ENCODE measurements around the gene ST3GAL4.
"Not testable (repeated sequence)": the region's sequence is repeated elsewhere in the genome, so short reads cannot be mapped to it uniquely, and the experiment has no call there.

Gene ST3GAL4

DNA sequence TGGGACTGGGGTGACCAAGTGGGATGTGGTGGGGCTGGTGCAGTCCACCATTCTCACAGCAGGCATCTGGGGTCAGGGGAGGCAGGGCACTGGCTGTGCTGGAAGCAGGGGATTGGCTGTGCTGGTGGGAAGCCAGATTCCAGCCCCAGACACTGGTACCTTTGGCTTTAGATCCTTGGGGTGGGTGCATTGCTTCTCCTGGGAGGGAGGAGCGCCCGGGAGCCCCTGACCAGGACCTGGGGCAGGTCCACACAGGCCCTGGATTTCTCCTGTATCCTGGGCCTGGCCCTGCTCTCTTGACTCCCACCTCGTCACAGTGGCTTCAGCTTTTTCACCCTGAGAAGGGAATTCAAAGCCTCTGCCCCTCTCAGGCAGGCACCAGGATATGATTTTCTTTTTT is 38.5 kb downstream of the ST3GAL4 start:
- no peaks in the 10 kb centered on the region for H3K36me3 Mint-ChIP-seq
- ATAC-seq = no peak
- H3K9me3 Mint-ChIP-seq = no peaks in the 10 kb centered on the region
- H3K4me3 Mint-ChIP-seq = no peak overlapping the region
- no peak overlapping the region for H3K27ac Mint-ChIP-seq
- peaks cover 19% of the 10 kb centered on the region for H3K4me1 Mint-ChIP-seq
- H3K27me3 Mint-ChIP-seq = peaks cover 14% of the 10 kb centered on the region

DNA sequence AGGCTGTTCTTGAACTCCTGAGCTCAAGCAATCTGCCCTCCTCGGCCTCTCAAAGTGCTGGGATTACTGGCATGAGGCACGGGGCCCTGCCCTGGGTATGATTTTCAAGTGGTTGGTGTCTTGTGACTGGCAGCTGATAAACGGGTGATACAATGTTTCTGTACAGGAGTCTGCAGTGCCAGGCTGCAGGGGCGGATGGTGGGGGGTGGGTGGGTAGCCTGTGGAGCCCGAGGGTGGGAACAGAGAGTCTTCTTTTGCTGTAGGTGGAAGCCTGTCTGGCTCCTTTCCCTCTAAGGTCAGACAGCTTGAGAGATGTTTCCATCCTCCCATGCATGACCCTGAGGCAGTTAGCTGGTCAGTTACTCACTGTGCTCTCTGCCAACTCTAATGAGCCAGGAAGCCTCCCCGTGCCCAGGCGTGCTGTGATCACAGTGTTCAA is 39.2 kb downstream of the ST3GAL4 start:
- H3K27ac Mint-ChIP-seq, H3K4me3 Mint-ChIP-seq, ATAC-seq, H3K9me3 Mint-ChIP-seq, H3K36me3 Mint-ChIP-seq: not testable (repeated sequence)
- peaks cover 19% of the 10 kb centered on the region for H3K4me1 Mint-ChIP-seq
- H3K27me3 Mint-ChIP-seq = peaks cover 14% of the 10 kb centered on the region

DNA sequence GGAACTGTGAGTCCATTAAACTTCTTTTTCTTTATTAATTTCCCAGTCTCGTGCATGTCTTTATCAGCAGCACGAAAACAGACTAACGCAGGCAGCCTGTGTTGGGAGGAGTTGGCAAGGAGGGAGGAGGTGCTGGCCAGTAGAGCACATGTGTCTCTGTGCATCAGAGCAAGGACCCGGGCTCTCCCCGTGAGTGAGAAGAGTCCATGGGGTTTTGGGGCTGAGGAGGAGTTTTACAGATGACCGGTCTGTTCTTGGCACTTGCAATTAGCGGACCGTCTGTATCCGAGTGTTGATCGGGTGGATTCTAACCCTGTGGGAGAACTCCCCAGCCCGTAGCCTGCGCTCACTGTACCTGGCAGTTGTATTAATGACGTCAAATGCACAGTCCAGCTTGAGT is 40.3 kb downstream of the ST3GAL4 start:
- not testable (repeated sequence) for H3K27ac Mint-ChIP-seq, H3K9me3 Mint-ChIP-seq, ATAC-seq, H3K4me3 Mint-ChIP-seq, H3K36me3 Mint-ChIP-seq
- H3K27me3 Mint-ChIP-seq = peaks cover 21% of the 10 kb centered on the region
- peaks cover 19% of the 10 kb centered on the region for H3K4me1 Mint-ChIP-seq

DNA sequence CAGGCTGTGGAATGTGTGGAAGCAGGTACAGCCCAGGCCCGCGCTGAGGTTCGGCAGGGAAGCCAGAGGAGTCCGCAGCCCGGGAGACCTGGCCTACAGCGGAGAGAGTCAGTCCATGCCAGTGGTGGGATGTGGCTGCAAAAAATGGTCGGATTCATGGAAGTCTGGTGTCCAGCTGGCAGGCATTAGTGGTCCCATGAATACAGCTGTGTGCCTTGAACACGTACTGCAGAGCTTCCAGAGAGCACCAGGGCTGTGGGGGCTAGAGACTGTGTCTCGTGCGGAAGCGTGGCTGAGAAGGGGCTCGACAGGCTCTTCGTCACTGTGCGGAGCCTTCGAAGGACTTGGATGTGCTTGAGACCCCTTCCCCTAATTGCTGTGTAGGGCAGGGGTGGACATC is 40.8 kb downstream of the ST3GAL4 start:
- ATAC-seq, H3K9me3 Mint-ChIP-seq, H3K4me3 Mint-ChIP-seq, H3K27ac Mint-ChIP-seq, H3K36me3 Mint-ChIP-seq: not testable (repeated sequence)
- Mint-ChIP-seq H3K4me1 (peaks cover 19% of the 10 kb centered on the region), H3K27me3 (peaks cover 26% of the 10 kb centered on the region)

DNA sequence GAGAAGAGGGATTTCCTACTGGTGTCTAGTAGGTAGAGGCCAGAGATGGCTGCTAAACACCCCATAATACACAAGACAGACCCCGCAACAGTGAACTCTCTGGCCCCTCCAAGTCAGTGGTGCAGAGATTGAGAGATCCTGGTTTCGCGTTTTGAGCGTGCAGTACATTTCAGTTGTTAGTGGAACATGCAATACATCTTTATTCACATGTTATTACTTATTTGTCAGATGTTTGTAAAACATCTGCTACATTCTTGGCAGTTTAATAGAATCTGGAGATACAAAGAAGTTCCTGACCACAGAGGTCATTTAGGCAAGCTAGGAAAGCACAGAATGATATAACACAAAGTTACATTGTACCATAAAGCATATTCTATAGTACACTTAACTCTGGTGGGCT is 41.5 kb downstream of the ST3GAL4 start:
- Mint-ChIP-seq H3K27ac (no peak overlapping the region), H3K9me3 (peaks cover 4% of the 10 kb centered on the region)
- no peak for ATAC-seq

DNA sequence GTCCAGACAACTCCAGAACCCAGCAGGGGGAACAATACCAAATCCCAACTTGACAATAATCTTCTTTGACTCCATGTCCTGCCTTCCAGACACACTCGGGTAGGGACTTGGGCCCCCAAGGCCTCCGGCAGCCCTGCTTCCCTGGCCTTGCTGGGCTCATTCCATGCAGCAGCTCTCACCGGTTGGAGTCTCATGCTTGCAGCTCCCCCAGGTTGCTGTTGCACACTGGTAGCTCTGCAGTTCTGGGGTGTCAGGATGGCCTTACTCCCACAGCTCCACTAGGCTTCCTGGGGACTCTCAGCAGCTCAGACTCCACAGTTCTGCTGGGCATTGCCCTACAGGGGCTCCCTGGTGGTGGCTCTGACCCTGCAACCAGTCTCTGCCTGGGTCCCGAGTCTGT is 42.8 kb downstream of the ST3GAL4 start:
- H3K36me3 Mint-ChIP-seq = peaks cover 8% of the 10 kb centered on the region
- peak; percentile 44 for ATAC-seq
- peaks cover 4% of the 10 kb centered on the region for H3K9me3 Mint-ChIP-seq
- H3K27me3 Mint-ChIP-seq = peaks cover 24% of the 10 kb centered on the region
- H3K27ac Mint-ChIP-seq = no peak overlapping the region
- no peak overlapping the region for H3K4me3 Mint-ChIP-seq
- H3K4me1 Mint-ChIP-seq = no peaks in the 10 kb centered on the region

More for the DNA sequence above, 41.5 kb downstream of the ST3GAL4 start:
- H3K4me3 Mint-ChIP-seq = no peak overlapping the region
- peaks cover 13% of the 10 kb centered on the region for H3K4me1 Mint-ChIP-seq
- peaks cover 33% of the 10 kb centered on the region for H3K27me3 Mint-ChIP-seq
- peaks cover 8% of the 10 kb centered on the region for H3K36me3 Mint-ChIP-seq

DNA sequence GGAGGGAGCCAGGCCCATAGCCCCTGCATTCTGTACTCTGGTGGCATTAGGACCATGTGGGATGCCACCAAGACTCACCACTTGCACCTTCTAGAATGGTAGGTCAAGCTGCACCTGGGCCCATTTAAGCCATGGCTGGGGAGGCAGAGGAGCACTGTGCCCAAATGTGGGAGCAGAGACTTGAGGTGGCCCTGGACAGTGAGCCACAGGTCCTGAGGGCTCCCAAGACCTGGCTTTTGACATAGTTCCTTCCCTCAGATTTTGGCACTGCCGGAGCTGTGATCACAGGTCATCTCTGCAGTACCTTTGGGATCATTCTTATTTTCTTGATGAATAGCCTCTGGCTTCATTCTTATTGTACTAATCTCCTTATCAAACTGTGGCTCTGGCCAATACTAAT is 43.2 kb downstream of the ST3GAL4 start:
- H3K36me3 Mint-ChIP-seq = peaks cover 8% of the 10 kb centered on the region
- peaks cover 4% of the 10 kb centered on the region for H3K9me3 Mint-ChIP-seq
- H3K4me1 Mint-ChIP-seq = no peaks in the 10 kb centered on the region
- peak; percentile 13 for ATAC-seq
- no peak overlapping the region for H3K27ac Mint-ChIP-seq
- H3K27me3 Mint-ChIP-seq = peaks cover 22% of the 10 kb centered on the region
- H3K4me3 Mint-ChIP-seq = no peak overlapping the region

DNA sequence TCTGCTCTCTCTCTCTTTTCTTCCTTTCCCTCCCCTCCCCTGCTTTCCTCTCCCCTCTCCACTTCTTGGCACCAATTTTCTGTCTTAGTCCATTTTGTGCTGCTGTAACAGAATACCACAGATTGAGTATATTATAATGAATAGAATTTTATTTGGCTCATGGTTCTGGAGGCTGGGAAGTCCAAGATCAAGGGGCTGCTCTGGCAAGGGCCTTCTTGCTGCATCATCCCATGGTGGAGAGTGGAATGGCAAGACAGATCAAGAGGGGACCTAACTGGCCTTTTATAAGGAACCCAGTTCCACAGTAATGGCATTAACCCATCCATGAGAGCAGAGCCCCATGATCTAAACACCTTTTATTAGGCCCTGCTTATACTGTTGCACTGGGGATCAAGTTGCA is 44.5 kb downstream of the ST3GAL4 start:
- no peaks in the 10 kb centered on the region for H3K4me1 Mint-ChIP-seq
- no peak overlapping the region for H3K4me3 Mint-ChIP-seq
- peaks cover 4% of the 10 kb centered on the region for H3K9me3 Mint-ChIP-seq
- peaks cover 8% of the 10 kb centered on the region for H3K36me3 Mint-ChIP-seq
- H3K27me3 Mint-ChIP-seq = peaks cover 22% of the 10 kb centered on the region
- ATAC-seq = no peak
- H3K27ac Mint-ChIP-seq = no peak overlapping the region

DNA sequence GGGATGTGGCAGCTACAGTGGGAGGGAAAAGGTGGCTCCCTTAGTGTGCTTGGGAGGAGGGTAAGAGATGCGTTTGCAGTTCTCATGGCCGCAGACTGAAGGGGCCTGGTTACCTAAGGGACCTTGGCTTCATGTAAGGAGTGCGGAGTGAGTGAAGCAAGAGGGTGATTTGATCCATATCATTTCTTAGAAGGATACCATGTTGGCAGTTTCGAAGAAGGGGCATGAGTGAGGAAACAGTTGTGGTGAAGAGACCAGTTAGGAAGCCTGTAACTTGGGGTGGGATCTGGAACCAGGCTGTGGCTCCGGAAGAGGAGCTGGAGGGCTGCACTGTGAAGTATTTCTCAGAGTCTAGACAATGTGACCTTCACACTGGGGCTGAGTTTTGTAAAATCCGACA is 45.0 kb downstream of the ST3GAL4 start:
- H3K4me1 Mint-ChIP-seq = no peaks in the 10 kb centered on the region
- H3K4me3 Mint-ChIP-seq = no peak overlapping the region
- H3K27ac Mint-ChIP-seq = no peak overlapping the region
- peaks cover 8% of the 10 kb centered on the region for H3K36me3 Mint-ChIP-seq
- no peak for ATAC-seq
- H3K9me3 Mint-ChIP-seq = peaks cover 4% of the 10 kb centered on the region
- peaks cover 22% of the 10 kb centered on the region for H3K27me3 Mint-ChIP-seq

DNA sequence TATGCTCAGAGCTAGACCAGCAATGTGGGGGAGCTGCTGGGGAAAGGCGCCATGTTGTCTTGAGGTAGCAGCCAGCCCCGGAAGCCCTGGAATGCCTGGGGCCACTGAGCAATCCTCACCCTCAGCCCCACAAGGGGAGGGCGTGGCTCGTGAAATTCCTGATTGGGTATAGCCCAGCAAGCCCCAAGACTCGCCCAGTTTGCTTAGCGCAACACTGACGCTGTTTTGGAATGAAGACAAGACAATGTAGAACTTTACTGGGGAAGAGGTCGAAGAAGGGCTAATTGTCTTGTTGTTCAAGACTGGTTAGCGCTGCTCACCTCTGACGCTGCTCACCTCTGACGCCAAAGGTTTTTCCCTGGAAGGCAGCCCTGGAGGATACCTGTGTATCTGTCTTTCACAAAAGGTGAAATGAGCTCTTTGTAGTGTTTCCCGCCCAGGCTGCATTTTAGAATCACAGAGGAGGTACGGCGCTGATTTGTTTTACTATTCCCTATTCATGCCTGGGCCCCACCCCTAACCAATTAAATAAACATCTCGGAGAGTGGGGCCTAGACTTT is 47.6 kb downstream of the ST3GAL4 start:
- Mint-ChIP-seq H3K36me3 (peaks cover 12% of the 10 kb centered on the region), H3K9me3 (peaks cover 4% of the 10 kb centered on the region), H3K4me1 (no peaks in the 10 kb centered on the region), H3K4me3 (no peak overlapping the region), H3K27me3 (peaks cover 22% of the 10 kb centered on the region), H3K27ac (no peak overlapping the region)
- ATAC-seq = no peak

DNA sequence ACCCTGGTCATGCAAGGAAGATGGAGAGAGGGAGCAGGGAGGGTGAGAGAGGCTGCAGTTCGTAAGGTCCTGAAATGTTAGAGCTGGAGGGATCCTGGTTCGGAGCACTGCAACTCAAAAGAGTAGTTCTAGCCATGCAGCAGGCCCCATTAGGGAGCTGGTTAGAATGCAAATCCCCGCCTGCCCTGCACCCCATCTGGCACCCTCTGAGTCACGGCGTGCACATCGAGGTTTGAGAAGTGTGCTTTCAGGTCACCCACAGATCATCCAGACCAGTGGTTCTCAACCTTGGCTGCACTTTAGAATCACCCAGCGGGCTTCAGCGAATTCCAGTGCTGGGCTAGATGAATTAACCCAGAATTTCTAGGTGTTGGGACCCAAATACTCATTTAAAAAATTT is 48.2 kb downstream of the ST3GAL4 start:
- no peak overlapping the region for H3K27ac Mint-ChIP-seq
- ATAC-seq = peak; percentile 71

DNA sequence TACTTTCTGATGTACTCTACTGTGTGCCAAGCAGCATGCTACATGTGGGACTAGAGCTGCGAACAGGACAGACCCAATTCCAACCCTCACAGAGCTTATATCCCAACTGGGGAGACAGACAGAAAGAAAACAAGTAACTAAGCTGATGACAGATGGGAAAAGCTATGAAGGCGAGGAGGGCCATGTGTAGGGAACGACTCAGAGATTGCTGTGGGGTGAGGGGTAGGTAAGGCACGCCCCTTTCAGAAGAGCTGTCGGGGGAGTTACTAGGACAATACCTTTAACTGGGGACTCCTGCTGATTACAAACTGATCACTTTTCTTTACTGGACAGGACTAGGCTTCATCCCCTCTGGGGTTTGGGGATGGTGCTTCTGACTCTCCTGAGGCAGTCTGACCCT is 48.9 kb downstream of the ST3GAL4 start:
- no peaks in the 10 kb centered on the region for H3K4me1 Mint-ChIP-seq
- H3K4me3 Mint-ChIP-seq = no peak overlapping the region
- peaks cover 22% of the 10 kb centered on the region for H3K27me3 Mint-ChIP-seq
- peaks cover 20% of the 10 kb centered on the region for H3K36me3 Mint-ChIP-seq
- H3K27ac Mint-ChIP-seq = no peak overlapping the region
- H3K9me3 Mint-ChIP-seq = peaks cover 4% of the 10 kb centered on the region
- ATAC-seq = no peak

More for the DNA sequence above, 48.2 kb downstream of the ST3GAL4 start:
- no peak overlapping the region for H3K4me3 Mint-ChIP-seq
- no peaks in the 10 kb centered on the region for H3K4me1 Mint-ChIP-seq
- H3K36me3 Mint-ChIP-seq = peaks cover 15% of the 10 kb centered on the region
- peaks cover 4% of the 10 kb centered on the region for H3K9me3 Mint-ChIP-seq
- H3K27me3 Mint-ChIP-seq = peaks cover 22% of the 10 kb centered on the region

DNA sequence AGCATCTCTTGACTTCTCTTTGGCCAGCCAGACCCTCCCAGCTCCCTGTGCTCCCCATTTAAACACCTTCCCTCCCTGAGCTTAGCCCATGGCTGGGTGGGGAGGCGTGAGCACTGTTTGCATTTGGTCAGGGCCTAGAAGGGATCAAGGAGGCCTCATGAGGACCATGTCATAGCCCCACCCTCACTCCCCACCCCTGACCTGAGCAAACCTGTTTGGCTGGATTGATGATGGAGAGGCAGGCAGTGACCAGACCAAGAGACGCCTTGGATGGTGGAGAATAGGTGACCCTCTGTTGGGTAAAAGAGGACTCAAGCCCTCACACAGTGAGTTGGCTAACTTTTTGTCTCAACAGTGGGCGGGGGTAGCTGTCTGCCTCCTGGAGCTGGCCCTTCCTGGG is 49.9 kb downstream of the ST3GAL4 start:
- Mint-ChIP-seq H3K9me3 (no peaks in the 10 kb centered on the region), H3K4me1 (no peaks in the 10 kb centered on the region), H3K27me3 (peaks cover 18% of the 10 kb centered on the region), H3K4me3 (no peak overlapping the region), H3K36me3 (peaks cover 19% of the 10 kb centered on the region), H3K27ac (no peak overlapping the region)
- no peak for ATAC-seq

DNA sequence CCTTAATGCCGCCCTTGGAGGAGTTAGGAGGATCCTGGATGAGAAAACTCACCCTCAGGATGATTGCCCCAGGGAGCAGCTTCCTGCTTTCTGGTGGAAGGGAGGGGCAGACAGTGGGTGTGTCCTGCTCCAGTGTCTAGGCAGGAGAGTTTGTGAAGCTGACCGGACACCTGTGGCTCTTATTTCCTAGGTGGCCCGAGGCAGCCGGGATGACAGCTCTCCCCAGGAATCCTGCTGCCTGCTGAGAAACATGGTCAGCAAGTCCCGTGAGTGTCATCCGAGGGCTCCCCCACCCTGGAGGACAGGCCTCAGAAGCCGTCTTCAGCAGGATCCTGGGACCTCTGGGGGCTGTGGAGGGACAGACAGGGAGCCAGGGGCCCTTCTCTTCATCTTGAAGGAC is 50.4 kb downstream of the ST3GAL4 start:
- Mint-ChIP-seq H3K4me3 (no peak overlapping the region), H3K9me3 (no peaks in the 10 kb centered on the region), H3K27ac (no peak overlapping the region), H3K36me3 (peaks cover 13% of the 10 kb centered on the region), H3K27me3 (peaks cover 13% of the 10 kb centered on the region), H3K4me1 (no peaks in the 10 kb centered on the region)
- ATAC-seq = no peak

DNA sequence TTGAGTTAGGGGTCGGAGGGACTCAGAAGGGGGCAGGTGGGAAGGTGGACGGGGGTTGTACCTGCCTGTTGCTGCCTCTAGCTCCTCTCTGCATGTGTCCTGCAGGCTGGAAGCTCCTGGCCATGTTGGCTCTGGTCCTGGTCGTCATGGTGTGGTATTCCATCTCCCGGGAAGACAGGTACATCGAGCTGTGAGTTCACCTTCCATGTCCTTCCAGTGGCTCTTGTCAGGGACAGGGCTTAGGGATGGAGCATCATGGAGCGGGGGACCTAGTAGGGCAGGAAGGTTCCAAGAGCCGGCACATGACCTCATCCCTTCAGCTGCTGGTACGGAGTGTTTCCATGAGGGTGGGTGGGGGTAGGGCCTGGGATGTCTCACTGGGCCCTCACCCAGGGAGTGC is 50.9 kb downstream of the ST3GAL4 start:
- Mint-ChIP-seq H3K4me1 (no peaks in the 10 kb centered on the region), H3K27me3 (peaks cover 8% of the 10 kb centered on the region), H3K9me3 (no peaks in the 10 kb centered on the region), H3K27ac (no peak overlapping the region), H3K36me3 (peaks cover 13% of the 10 kb centered on the region), H3K4me3 (no peak overlapping the region)
- no peak for ATAC-seq

DNA sequence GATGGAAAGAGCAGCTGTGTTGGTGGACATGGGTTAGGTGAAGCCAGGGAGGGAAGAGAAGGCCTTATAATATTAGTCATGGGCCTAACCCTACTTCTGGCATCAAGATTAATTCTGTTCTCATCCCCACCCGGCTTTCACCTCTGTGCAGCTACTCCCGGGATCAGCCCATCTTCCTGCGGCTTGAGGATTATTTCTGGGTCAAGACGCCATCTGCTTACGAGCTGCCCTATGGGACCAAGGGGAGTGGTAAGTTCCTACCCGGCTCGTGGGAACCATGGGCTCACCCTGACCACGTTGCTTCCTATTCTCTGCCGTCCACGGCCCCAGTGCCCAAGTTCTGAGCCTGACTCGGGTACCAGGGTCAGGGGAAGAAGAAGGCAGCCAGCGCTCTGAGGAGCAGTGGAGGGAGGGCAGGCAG is 51.6 kb downstream of the ST3GAL4 start:
- Mint-ChIP-seq H3K27me3 (peaks cover under 1% of the 10 kb centered on the region), H3K27ac (no peak overlapping the region), H3K36me3 (peaks cover 17% of the 10 kb centered on the region), H3K9me3 (no peaks in the 10 kb centered on the region), H3K4me3 (no peak overlapping the region), H3K4me1 (no peaks in the 10 kb centered on the region)
- no peak for ATAC-seq
